NB4 (cell line): ENCODE data around the gene AP2M1.
A peak's percentile ranks its signal among the peaks of the same experiment; 100 is the strongest.

Experiments
- MYC ChIP-seq: IDR thresholded peaks from 2 replicates; pipeline ENCODE4 v1.6.1; 2011; ENCODE audit warnings: low read depth, low read length
- TF ChIP-seq, protein P1 (sequence below): IDR thresholded peaks from one replicate; pipeline ENCODE4 v1.5.1; 2012; ENCODE audit warnings: low read depth, low read length

GRCh38 chr3:184174646-184175492 lies at the start of gene AP2M1:
- peak; percentile 61 for TF ChIP-seq MYC
- TF ChIP-seq, protein P1, sequence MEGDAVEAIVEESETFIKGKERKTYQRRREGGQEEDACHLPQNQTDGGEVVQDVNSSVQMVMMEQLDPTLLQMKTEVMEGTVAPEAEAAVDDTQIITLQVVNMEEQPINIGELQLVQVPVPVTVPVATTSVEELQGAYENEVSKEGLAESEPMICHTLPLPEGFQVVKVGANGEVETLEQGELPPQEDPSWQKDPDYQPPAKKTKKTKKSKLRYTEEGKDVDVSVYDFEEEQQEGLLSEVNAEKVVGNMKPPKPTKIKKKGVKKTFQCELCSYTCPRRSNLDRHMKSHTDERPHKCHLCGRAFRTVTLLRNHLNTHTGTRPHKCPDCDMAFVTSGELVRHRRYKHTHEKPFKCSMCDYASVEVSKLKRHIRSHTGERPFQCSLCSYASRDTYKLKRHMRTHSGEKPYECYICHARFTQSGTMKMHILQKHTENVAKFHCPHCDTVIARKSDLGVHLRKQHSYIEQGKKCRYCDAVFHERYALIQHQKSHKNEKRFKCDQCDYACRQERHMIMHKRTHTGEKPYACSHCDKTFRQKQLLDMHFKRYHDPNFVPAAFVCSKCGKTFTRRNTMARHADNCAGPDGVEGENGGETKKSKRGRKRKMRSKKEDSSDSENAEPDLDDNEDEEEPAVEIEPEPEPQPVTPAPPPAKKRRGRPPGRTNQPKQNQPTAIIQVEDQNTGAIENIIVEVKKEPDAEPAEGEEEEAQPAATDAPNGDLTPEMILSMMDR: no peak
